Inferior parietal cortex (tissue), 1 donor: Measurements from ENCODE around the gene ALG5.

ENCODE experiments used
- DNase-seq: peaks from one replicate; pipeline ENCODE4 v3.0.0-alpha.2; 2016; ENCODE audit errors: extremely low spot score

ALG5 gene

DNA sequence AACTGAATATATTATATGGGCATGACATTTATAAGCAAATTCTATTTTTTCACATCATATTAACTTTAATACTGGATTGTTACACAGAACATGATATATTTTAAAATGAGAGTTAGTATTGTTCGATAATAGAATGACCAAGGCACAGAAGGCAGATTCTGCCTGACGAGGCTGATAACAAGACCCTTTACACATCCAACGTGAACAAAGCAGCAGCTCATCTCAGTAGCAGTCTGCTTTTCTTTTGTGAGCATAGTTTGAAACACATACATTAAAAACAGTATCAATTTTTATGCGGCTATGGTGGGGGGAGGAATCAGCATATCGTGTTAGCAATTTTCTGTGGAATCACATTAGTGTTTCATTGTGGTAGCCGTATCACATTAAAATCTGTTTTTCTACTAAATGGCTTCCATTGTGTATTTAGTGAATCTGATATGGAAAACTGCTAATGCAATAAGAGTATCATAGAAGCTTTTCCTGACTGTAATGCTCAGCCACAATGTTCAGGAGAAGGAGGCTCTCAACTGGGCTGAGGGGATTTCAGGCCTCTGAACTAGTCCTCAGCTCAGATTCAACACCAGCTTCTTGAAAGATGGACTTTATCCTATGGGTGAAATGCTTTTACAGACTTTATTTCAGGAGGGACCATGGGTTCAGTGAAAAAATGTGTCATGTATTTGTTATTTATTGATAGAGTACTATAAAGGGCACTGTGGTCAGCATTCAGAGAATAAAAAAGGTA lies 83.1 kb downstream of the ALG5 start:
- peak; percentile 19 for DNase-seq

DNA sequence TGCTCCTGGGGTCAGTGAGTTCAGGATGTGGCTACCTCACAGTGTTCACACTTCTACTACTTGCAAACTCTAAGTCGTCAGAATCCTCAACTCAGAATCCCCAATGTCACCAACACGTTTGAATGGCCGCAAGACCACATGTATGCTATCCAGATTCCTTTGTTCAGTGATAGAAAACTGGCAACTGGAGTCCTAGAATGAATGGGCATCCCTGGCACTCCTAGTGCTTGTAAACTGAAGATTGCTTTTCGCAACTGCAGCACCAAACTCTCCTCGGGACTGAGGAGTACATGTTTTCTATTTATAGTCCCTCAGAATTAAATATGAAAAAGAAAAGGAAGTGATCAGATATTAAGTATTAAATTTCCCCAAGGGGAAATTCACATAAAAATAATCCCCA lies 84.0 kb downstream of the ALG5 start:
- DNase-seq: peak; percentile 34

DNA sequence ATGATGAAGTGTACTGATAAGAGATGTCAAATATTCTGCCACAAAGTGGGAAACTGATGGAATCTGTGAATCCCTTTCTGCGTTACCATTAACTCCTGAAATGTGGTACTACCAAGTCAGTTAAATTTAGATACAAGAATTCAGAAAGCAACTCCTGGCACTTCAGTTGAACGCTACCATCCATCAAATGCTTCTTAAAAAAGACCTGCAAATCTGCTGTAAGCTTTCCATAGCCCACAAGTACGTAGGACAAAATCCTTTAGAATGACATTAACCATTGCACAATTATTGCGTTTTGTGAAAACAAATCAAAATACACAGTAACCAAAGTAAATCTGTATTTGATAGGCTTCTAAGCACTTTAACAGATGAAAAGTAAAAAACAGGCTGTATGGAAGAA lies 84.5 kb downstream of the ALG5 start:
- no peak for DNase-seq

DNA sequence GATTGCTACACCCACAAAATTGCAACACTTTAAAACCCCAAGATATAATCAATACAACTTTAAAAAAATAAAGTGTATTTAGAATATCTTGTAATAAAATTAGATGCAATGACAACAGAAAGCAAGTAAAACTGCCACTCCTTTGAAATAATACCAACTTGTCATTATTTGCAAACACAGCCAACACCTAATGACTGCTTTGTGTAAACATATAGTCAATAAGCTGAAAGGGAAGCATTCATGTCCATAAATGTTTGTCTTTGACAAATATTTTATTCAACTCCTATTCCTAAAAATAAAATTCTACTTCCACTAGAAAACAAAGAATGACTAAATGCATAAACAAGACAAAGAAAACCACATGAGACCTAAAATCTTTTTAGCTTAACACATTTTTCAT lies 85.7 kb downstream of the ALG5 start:
- DNase-seq: no peak

DNA sequence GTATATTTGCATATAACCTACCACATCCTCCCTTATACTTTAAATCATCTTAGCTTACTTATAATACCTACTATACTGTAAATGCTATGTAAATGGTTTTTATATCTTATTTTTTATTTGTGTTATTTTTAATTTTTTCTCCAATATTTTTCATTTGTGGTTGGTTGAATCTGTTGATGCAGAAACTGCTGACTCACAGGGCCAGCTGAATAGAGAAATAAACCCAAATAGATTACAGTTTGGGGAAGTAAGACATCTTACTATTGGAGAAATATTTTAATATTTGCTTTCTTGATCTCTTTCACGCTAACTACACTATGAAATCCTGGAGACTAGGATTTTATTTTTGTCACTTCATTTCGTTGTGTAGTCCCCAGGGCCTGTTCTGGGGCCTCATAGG lies 86.2 kb downstream of the ALG5 start:
- DNase-seq: no peak

DNA sequence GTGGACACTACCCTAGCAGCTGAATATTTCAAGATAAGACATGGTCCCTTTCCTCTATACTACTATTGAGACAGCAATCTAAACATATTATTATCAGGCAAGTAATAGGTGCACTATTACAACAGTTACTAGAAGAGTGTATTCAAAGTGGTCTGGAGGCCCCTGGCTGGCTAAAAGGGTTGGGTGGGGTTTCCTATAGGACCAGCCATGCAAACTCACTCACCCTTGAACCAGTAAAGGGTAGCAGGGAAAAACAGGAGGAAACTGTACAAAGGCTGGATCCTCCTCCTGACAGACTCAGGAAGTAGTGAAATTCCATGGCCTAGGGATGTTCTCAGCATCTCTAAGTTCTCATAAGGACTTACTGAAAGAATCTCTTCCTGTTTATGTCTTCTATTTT lies 86.8 kb downstream of the ALG5 start:
- DNase-seq: no peak

DNA sequence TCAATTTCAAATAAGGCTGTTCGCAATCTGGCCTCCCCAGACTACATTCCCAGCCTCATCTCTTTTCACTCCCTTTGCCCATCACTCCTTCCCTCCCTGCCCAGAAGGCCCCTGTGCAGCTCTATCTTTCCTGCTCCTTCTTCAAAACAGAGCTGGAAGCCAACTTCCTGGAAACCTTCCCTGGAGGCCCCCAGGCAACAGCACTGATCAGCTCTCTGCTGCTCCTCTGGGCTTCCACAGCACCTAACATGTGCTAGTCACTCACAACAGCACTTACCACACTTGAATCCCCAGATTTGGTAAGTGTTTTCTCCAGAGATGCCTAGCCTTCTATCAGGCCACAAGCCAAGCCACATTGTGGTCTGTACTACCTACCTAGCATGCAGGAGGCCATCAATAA lies 88.6 kb downstream of the ALG5 start:
- no peak for DNase-seq

DNA sequence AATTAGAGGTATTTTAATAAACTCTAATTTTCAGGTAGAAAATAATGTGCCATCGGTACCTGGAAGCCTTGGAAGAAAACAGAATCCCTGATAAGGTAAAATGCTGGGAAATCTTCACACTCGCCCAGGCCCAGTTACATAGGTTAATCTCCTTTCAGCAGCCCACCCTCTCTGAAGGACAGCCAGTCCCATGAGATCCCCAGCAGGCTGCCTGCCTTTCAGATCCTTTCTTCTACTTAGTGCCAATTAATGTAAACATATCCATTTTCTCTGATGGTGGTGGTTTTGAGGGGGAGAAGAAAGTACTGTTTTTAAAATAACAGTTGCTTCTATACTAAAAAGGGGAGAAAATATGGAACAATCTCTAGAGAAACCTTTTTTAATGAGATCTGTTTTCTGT lies 91.3 kb downstream of the ALG5 start:
- no peak for DNase-seq

DNA sequence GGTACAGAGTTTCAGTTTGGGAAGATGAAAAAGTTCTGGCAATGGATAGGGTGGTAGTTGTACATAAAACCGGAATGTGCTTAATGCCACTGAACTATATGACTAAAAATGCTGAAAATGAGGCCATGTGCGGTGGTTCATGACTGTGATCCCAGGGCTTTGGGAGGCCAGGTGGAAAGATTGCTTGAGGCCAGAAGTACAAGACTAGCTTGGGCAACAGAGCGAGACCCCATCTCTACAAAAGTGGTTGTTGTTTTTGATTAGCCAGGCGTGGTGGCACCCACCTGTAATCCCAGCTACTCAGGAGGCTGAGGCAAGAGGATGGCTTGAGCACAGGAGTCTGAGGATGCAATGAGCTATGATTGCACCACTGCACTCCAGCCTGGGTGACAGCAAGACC lies 91.9 kb downstream of the ALG5 start:
- no peak for DNase-seq

DNA sequence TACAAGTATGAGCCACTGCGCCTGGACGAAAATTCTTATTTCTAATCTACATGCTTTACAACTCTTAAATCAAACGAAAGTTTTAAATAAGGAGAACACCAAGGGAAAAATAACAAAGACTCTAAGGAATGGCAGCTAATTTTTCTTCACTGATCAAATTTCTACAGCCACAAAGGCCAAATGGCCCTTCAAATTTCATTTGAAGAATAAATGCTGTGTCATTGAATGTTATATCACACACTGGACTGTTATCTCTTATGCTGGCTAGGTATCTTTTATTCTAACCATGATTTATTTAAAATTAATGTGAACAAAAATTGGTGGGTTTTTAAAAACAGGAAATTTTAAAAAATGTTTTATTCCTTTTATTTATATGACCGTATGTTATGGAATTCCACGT lies 93.2 kb downstream of the ALG5 start:
- no peak for DNase-seq

DNA sequence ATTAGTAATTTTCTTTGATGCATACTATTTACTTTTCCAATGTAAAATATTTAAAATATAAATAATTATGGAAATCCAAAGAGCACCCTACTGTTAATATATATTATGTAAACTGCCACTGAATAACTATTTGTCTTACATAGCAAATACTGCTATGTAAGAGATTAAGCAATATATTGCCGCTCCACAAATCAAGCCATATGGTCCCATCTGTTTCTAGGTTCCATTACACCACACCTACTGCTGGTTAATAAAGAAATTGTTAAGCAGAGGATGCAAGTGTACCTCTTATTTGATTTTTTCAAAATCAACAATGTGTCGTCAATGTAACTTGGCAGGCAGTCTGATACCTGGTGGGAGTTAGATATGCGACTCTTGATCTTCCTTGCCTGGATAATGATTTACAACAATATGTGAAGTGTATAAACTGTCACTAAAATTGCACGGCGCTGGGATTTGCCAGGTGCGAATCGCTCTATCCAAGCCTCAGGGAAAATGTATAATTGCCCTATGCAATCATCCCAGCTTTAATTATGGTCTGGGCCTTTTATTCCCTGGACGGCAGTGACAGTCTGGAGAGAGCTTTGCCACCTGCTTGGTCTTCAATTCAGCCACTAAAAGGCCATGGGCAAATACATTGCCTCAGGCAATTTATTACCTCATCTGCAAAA lies 95.1 kb downstream of the ALG5 start:
- DNase-seq: no peak
